ENCODE measurements around the gene STIM1. TPM values are rescaled to one million over a fixed set of nuclear protein-coding genes. Genes with fewer than 3 reads are reported as not detected.
A peak's percentile ranks its signal among the peaks of the same experiment; 100 is the strongest.

STIM1 gene
- total and polyA plus RNA-seq, 10 of the 15 experiments (the other 5 are each of a cell fraction or from before 2014, with no cell fraction given) = 8.6 to 57.7 (median 29.3) TPM

- ChIA-PET CTCF (interaction anchor here (1.2 to 3.0 kb wide), 5 partner anchors 9 to 126 kb away, joined by 3 to 15 read pairs (median 9); partner anchors contain the start of gene STIM1), RAD21 (ENCODE audit: unreplicated experiment) (interaction anchor here (1.0 to 3.1 kb wide), 8 partner anchors 12 to 109 kb away, joined by 3 to 16 read pairs (median 6); partner anchors contain the start of gene STIM1), SMC1A (ENCODE audit: uncharacterized antibody, unreplicated experiment) (interaction anchor here (0.9 to 6.9 kb wide), 14 partner anchors 20 to 121 kb away, joined by 3 to 41 read pairs (median 4); partner anchors contain the start of gene STIM1), POLR2A (interaction anchor here (0.6 to 1.6 kb wide), 3 partner anchors 22 to 829 kb away, joined by 3 to 5 read pairs (median 3); no protein-coding TSS in a partner anchor)
- WGBS (ENCODE audit: insufficient coverage, insufficient replicate concordance, low lambda C conversion rate, missing lambda C conversion rate) = 0% methylated on average over 1 of the region's 1 CpG
- H3K9me3 ChIP-seq (replicated peaks; ENCODE audit: control insufficient read depth, insufficient read depth, low read length) = peaks cover 2% of the 10 kb centered on the region; the same call in 1 of the 3 replicates
- in situ Hi-C loops (cut with MboI) = no loop called here
- peak overlapping the region; percentile 60 for H3K4me2 ChIP-seq (ENCODE audit: control insufficient read depth, insufficient read depth)
- H3K27me3 ChIP-seq (replicated peaks in 1 of 2; ENCODE audit: control insufficient read depth in 2 of 2, insufficient read depth in 2 of 2, low read length in 1 of 2) = no peaks in the 10 kb centered on the region
- 0 out of 2 replicates have a peak, but pooled peaks cover 2% of the 10 kb centered on the region for H4K20me1 ChIP-seq (ENCODE audit: control insufficient read depth, insufficient read depth)
- no peaks in the 10 kb centered on the region; a peak in 1 of 4 replicates for H3K36me3 ChIP-seq (ENCODE audit: control insufficient read depth in 2 of 2, insufficient read depth in 2 of 2, low read length in 1 of 2)
- no peak overlapping the region for H2AFZ ChIP-seq (ENCODE audit: control insufficient read depth, low read depth, low read length)
- DNase-seq (ENCODE audit: low read depth, low spot score) (peak; percentile 76), FAIRE-seq (peak; percentile 85), ATAC-seq (peak; percentile 78)
- peaks cover 55% of the 10 kb centered on the region for H3K4me1 ChIP-seq (ENCODE audit: control insufficient read depth, insufficient read depth, low read length)
- intact Hi-C loops (cut with micrococcal nuclease; ENCODE audit: unreplicated experiment) = no loop called here
- H3K27ac ChIP-seq (ENCODE audit: control insufficient read depth, insufficient read depth) = peak overlapping the region; percentile 52
- H3K79me2 ChIP-seq (ENCODE audit: control insufficient read depth, insufficient read depth, low read length) = peaks cover 26% of the 10 kb centered on the region
- no TSS peak for BruUV-seq (replicated peaks)
- 0 out of 2 replicates have a peak overlapping the region, but pooled peaks have one; percentile 12 for H3K9ac ChIP-seq (ENCODE audit: control insufficient read depth, insufficient read depth, low read length)
- 0 out of 2 replicates have a peak overlapping the region, but pooled peaks have one; percentile 19 for H3K4me3 ChIP-seq
- TF ChIP-seq POLR2A (IDR thresholded peaks at IDR 0.05; ENCODE audit: low read depth, low read length) = no peak
- TF ChIP-seq IKZF1 (conservative IDR thresholded peaks at IDR 0.05) = 0 out of 2 replicates have a peak, but pooled peaks have one; percentile 26
- TF ChIP-seq RELA (IDR thresholded peaks at IDR 0.05; ENCODE audit: borderline replicate concordance, partially characterized antibody) = no peak
- peak; percentile 5 for TF ChIP-seq PBX3 (IDR thresholded peaks at IDR 0.05; ENCODE audit: insufficient replicate concordance, low read depth, low read length)
- no peak for TF ChIP-seq BACH1 (IDR thresholded peaks at IDR 0.05; ENCODE audit: borderline replicate concordance)
- peak in 1 of 2 experiments; percentile 36; a peak in 1 of 4 replicates for TF ChIP-seq ETV6 (conservative IDR thresholded peaks at IDR 0.05 in 1 of 2, IDR thresholded peaks at IDR 0.05 in 1 of 2; ENCODE audit: borderline replicate concordance in 1 of 2, low read depth in 1 of 2)
- TF ChIP-seq ZNF384 (IDR thresholded peaks at IDR 0.05; ENCODE audit: borderline replicate concordance, low read depth, low read length) = 0 out of 2 replicates have a peak, but pooled peaks have one; percentile 16
- TF ChIP-seq CBX3 (IDR thresholded peaks at IDR 0.05; ENCODE audit: borderline replicate concordance, low read depth) = no peak
- TF ChIP-seq SMAD1 (IDR thresholded peaks at IDR 0.05; ENCODE audit: low read depth, partially characterized antibody) = no peak
- TF ChIP-seq PKNOX1 (IDR thresholded peaks at IDR 0.05) = peak; percentile 75
- TF ChIP-seq ZBTB4 (CRISPR knock-in tag; IDR thresholded peaks at IDR 0.05) = no peak
- TF ChIP-seq NBN (IDR thresholded peaks at IDR 0.05) = 0 out of 2 replicates have a peak, but pooled peaks have one; percentile 25
- TF ChIP-seq ELK1 (IDR thresholded peaks at IDR 0.05; ENCODE audit: low read depth, low read length) = no peak
- 0 out of 2 replicates have a peak, but pooled peaks have one; percentile 29 for TF ChIP-seq RELB (IDR thresholded peaks at IDR 0.05; ENCODE audit: low read depth)
Observed at GRCh38 chr11:3947061-3947460, 91.6 kb downstream of the STIM1 start.

Data from GM12878 (cell line).